NCI-H2196 (cell line): Measurements from ENCODE around the gene SMIM38.

Source experiments
- DNase-seq: peaks from one replicate; lab custom pipeline; 2025; ENCODE audit not compliant: unreplicated experiment; lab: John Stamatoyannopoulos, UW

The SMIM38 gene

DNA sequence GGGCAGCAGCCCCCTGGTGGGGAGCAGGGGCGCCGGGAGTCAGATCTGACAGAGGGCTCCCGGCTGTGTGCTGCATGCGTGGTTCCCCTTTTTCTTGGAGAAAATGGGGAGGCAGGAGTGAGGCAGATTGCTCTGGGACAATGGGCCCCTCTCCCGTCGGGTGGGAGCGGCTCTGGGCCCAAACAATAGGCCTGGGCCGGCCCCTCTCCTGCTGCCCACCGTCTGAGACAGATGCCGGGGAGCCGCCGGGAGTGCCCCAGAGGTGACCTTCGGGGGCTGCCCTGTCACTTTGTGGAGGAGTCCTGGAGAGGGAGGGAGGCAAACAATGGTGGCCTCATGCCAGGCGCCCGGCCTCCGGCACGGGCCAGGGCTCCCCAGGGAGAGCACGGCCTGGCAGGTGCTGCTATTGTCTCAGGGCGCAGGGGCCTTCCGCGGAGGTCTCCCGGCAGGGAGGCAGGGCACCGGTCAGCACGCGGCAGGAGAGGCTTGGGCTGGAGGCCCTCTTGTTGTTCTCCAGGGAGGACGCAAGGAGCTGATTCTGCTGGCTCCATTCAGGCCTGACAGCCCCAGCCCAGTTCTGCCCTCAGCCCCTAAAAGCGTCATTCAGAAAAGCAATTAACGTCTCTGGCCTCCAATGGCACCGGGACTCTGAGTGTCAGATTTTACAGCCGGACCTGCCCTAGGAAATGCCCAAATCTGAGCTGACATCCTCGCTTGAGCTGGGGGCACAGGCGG, 44.8 kb downstream of the SMIM38 start:
- no peak for DNase-seq

DNA sequence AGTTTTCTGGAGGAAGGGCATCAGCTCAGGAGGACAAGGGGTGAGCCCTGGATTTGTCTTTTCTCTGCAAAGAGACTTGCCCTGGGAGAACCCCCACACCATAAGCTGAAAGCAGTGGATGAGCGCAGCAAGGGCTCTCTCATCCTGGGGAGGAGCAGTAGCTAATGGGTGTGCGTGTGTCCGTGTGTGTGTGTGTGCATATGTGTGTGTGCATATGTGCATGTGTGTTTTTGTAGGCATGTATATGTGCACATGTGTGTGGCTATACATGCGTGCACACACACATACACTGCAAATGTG, 45.3 kb downstream of the SMIM38 start:
- DNase-seq, result no peak

- no peak for DNase-seq
Measured at GRCh38 chr11:69201764-69202370, 46.1 kb downstream of the SMIM38 start.

DNA sequence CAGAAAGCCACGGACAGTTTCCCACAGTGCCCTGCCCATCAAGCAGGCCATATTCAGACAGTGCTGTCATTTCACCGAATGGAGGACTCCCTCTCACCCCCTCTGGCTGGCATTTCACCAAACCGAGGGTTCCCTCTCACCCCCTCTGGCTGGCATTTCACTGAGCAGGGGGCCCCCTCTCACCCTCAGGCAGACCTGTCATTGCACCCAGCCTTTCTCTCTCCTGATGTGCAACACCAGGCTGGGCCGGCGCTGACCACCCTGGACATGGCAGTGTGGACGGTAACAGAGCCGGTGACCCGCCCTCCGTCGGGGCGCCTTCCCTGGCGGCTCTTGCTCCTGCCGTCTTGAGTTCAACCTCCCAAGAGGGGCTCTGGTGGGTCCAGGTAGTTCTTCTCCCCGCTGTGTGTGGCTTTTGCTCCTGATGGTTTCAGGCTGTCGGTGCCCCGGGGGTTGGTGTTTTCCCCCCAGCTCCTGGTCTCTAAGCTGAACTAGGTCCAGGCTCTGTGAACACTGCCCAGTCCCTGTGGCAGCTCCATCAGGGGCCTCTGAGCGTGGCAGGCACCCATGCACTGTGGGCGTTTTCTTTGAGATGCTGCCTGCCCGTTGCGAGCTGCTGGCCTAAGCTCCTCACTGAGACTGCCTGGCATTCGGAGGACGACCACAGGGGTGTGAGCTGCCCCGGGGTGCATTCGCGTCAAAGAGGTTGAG, 46.9 kb downstream of the SMIM38 start:
- no peak for DNase-seq

GRCh38 chr11:69203381-69203780, 47.6 kb downstream of the SMIM38 start:
- no peak for DNase-seq

GRCh38 chr11:69203901-69204245, 48.1 kb downstream of the SMIM38 start:
- DNase-seq, result no peak

GRCh38 chr11:69204246-69204940, 48.7 kb downstream of the SMIM38 start:
- DNase-seq, result no peak

DNA sequence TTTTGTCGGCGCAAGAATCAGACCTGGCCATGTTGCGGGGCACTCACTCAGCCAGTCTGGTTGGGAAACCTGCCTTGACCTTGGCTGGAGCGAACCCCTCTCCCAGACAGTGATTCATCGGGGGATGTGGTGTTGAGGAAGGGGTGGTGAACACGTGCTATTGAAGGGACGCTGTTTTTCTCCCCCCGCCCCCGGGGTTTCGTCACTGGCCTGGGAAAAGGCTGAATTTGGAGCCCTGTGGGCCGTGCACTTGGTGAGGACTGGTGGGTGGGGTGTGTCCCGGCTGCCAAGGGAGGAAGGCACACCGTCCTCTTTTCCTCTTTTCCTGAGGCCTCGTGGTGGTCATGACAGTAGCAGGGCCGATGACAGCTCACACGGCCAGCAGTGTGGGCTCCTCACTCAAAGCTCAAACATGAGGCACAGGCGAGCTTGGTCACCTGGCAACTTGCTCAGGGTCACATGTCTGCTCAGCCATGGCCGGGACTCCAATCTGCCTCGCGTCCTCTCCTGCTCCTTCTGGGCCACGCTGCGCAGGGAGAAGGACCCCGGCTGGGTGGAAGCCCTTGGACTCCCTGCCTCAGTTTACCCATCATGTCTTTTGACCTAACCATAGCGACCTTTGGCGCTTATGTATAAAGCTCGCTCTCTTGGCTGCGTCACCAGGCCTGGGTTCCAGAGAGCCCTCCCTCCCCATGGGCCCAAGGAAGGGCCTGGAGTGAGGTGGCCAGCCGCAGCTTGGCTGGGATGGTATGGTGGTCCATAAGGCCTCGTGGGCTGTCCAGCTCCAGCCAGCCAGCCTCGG, 49.4 kb downstream of the SMIM38 start:
- DNase-seq, result no peak
